Tongue (tissue), 2 donors: Measurements from ENCODE around the gene TRIM37. TPM values are rescaled to one million over a fixed set of nuclear protein-coding genes. Genes with fewer than 3 reads are reported as not detected.
"Not testable (repeated sequence)": the region's sequence is repeated elsewhere in the genome, so short reads cannot be mapped to it uniquely, and the experiment has no call there.

Experiments
- DNase-seq: peaks from one replicate; pipeline ENCODE4 v3.0.0-alpha.2; 2015
- total RNA-seq: library from RNA; depleted of rRNA; stranded (reverse); fragments of >200 nt; gene quantifications from one replicate; pipeline ENCODE4 v1.2.3, GENCODE V29; 2014

TRIM37 gene
- total RNA-seq, 1 donor from 2014 or later, result 32.4 TPM

DNA sequence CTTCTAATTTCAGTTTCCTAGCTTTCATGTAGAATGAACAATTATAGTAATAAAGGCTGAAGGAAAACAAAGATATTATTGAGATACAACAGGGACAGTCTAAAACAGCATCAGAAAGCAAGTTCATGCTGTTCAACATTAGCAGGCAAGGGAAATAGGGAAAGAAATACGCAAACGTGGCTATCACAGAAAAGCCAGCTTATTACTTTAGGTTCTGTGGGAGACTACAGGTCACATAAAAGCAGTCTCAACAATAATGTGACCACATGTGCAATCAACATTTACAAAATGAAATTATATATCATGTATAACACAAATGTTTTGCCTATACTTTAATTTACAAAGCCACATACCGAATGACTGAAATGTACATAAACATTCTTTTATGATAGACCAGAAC lies 4.9 kb upstream of the TRIM37 start:
- no peak for DNase-seq

DNA sequence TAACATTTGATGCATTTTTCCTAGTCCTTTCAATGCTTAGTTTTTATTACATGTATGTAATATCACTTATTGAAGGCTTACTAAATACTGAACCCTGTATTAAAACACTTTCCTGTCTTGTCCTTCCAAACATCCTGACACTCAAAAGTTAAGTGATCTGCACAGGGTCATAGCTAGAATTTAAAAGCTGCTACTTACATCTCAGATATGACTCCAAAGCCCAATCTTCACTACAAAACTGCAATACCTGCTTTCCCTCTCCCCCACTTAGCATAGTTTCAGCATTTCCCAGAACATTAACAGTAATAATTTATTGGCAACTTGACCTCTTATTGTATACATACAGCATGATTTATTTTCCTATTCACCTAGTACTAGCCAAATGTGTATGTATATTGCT lies 4.3 kb upstream of the TRIM37 start:
- DNase-seq, result no peak

DNA sequence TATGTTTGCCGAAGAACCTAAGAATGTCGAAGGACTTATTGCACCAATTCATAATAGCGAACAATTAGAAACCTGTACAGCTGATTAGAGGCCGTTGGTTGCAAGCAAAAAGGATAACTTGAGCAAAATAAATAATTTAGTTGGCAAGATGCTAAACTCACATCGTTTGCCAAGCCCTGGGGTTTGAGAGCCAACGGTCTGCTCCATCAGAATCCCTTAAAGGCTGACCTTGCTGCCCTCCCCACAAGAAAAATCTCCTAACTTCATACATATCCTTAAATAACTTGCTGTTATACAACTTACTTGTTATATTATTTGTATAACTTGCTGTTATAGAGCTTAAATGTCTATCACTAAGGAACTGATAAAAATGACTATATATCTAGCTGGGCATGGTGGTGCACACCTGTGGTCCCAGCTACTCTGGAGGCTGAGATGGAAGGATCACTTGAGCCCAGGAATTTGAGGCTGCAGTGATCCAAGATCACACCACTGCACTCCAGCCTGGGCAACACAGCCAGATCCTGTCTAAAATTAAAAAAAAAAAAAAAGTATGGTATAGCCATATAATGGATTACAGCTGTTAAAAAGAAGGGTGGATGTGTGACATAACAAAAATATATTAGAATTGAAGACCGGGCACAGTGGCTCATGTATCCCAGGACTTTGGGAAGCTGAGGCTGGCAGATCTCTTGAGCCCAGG lies 1.9 kb upstream of the TRIM37 start:
- DNase-seq, result no peak

DNA sequence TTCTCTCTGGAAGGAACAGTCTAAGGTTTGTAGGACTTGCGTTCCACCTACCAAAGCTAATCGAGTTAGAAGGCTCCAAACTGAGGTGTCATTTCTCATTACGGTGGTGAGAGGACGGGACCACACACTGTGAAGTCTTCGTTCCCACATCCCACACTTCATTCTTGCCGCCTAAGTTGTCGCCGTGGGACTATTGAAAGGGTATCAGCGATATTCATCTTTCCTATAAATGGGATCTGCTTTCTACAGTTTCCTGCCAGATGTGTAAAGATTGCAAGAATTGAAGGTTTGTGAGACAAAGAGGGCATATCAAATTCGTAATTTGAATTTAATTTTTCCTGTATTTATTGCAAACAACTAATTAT lies 608 bp upstream of the TRIM37 start:
- DNase-seq, result no peak

- DNase-seq, result peak; percentile 64
Measured at GRCh38 chr17:59105852-59106462, 723 bp downstream of the TRIM37 start.

- no peak for DNase-seq
Measured at GRCh38 chr17:59101178-59101577, 5.5 kb downstream of the TRIM37 start.

GRCh38 chr17:59097876-59098275 lies 8.8 kb downstream of the TRIM37 start:
- no peak for DNase-seq

GRCh38 chr17:59094861-59095530 lies 11.7 kb downstream of the TRIM37 start:
- DNase-seq, result no peak

DNA sequence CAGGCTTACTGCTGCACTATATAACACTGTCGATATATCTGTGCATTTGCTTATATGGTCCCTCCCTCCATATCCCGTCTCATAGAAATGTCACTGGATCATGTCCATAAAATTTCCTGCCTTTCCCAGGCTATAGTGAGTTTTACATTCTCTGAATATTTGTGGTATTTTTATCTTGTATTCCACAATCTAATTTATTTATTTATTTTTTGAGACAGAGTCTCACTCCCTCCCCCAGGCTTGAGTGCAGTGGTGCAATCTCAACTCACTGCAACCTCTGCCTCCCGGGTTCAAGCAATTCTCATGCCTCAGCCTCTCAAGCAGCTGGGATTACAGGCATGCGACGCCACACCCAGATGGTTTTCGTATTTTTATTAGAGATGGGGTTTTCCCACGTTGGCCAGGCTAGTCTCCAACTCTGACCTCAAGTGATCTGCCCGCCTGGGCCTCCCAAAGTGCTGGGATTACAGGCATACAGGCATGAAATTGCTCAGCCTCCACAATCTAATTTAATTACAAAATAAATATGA lies 12.9 kb downstream of the TRIM37 start:
- peak; percentile 55 for DNase-seq

- no peak for DNase-seq
Measured at GRCh38 chr17:59093145-59093701, 13.5 kb downstream of the TRIM37 start.

- DNase-seq, result not testable (repeated sequence)
Measured at GRCh38 chr17:59090593-59090992, 16.1 kb downstream of the TRIM37 start.

GRCh38 chr17:59084154-59084553 lies 22.5 kb downstream of the TRIM37 start:
- no peak for DNase-seq

GRCh38 chr17:59074494-59074893 lies 32.2 kb downstream of the TRIM37 start:
- DNase-seq, result no peak

- DNase-seq, result no peak
Measured at GRCh38 chr17:59073972-59074371, 32.7 kb downstream of the TRIM37 start.

DNA sequence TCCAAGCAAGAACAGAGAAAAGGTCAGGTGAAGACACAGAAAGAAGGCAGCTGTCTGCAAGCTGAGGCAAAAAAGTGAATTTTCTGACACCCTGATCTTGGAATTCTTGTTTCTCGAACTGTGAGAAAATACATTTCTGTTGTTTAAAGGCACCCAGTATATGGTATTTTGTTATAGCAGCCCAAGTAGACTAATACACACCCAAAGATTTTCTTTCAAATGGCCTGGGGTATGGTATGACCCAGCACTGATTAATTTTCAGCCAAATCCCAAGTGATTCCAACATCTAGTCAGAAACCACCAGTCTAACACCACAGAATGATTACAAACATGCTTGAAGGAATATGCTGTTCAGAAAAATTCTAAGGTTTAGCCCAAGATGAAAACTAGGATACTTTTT lies 36.8 kb downstream of the TRIM37 start:
- no peak for DNase-seq

- DNase-seq, result no peak
Measured at GRCh38 chr17:59067756-59068155, 38.9 kb downstream of the TRIM37 start.

DNA sequence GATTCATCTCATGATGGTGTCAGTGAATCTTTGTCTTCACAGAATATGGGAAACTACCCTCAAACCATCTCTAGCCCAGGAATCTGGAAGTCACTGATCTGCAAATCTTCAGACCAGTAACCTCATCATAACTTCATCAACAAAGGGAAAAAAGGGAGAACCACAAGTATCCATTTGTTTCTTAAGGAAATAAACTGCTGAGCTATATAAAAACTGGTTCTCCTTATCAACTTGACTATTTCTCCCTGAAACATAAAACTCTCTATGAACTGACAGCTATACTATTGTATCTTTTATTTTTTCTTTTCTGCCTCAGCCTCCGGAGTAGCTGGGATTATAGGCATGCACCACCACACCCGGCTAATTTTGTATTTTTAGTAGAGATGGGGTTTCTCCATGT lies 39.3 kb downstream of the TRIM37 start:
- DNase-seq, result no peak

DNA sequence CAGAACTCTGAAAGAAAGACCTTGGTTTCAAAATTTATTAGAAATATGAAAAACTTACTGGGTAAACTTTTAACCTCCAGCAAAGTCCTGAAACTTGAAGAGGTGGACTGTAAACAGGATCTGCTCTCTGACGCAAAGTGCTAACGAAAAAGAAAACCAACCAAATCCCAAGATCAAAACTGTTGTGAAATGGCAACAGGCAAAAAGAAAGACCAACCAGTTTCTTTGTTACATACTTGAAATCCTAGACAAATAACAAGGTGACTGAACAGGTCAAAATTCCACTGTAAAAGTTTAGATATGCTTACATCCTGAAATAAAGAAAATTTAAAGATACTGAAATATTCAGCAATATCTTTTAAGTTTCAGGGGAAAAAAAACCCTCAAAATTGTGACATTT lies 44.2 kb downstream of the TRIM37 start:
- DNase-seq, result no peak

DNA sequence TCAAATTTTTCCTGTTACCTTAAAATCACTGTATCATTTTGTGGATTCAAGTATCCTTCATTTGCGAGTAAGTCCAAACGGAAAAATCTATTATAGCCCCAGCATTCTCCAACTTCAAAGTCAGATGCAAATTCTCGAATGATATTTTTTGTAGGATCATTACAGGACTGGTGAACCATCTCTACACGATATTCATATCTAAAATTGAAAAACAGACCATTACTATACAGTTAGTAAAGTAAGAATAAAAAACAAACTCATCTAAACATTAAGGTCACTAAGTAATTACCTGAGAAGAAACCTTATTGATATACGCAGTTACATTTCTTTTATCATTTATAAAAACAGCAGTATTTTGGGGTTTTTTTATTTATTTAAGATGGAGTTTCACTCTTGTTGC lies 49.8 kb downstream of the TRIM37 start:
- DNase-seq, result no peak

DNA sequence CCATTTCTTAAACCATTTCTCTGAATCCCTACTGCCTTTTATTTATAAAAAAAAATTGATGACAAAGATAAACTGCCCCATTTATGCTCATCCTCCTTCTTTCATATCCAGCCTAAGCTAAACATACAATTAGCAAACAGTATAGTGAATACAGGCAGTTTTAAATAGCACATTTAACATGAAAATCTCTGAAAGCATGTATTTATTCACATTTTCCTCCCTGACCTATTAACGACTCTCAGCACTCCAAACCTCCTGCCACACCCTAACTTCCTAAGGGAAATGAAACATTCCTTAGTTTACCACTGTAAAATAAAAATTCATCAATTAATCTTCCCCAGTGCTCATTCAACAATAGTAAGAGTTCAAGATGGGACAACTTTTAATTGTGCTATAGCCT lies 56.9 kb downstream of the TRIM37 start:
- no peak for DNase-seq

- DNase-seq, result no peak
Measured at GRCh38 chr17:59047616-59048015, 59.1 kb downstream of the TRIM37 start.

DNA sequence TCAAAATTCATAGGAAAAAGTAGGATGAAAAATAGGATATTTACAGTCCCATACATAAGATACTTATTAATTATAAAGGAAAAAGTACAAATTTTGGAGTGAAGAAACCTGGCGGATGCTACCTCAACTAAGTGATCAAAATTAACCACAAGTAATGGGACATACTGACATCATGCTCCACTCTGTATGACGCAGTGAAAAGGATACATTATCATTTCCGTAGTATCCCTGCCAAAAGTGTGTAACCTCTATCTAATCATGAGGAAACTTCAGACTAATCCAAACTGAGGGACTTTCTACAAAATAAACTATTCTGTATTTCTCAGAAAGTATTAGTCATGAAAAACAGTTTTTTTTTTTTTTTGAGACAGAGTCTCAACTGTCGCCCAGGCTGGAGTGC lies 60.5 kb downstream of the TRIM37 start:
- DNase-seq, result no peak

- DNase-seq, result no peak
Measured at GRCh38 chr17:59038734-59039133, 67.9 kb downstream of the TRIM37 start.
